Activated T-cell treated with anti-CD3 and anti-CD28 coated beads for 48 hours (primary cell): Measurements from ENCODE around the gene CAMK2A.
"Not testable (repeated sequence)": the region's sequence is repeated elsewhere in the genome, so short reads cannot be mapped to it uniquely, and the experiment has no call there.

ENCODE experiments used
- DNase-seq: peaks from one replicate; pipeline ENCODE4 v3.0.0-alpha.2; 2020; ENCODE audit warnings: low read depth

The CAMK2A gene

DNA sequence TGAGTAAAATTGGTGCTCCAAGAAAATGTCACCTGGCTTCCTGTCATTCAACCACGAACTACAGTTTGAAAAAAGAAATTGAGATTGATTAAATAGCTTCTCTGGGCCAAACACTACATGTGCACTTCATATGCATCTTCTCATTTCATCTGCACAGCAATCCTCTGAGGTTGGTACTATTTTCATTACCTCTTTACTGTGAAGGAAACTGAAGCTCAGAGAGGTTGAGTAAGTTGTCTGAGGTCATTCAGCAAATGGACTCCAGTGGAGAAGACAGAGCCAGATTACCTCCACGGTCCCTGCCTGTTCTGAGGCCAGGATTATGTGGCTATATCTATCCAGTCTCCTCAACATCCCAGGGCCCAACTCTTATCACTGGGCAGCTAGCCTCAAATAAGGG, 53.3 kb downstream of the CAMK2A start:
- no peak for DNase-seq

DNA sequence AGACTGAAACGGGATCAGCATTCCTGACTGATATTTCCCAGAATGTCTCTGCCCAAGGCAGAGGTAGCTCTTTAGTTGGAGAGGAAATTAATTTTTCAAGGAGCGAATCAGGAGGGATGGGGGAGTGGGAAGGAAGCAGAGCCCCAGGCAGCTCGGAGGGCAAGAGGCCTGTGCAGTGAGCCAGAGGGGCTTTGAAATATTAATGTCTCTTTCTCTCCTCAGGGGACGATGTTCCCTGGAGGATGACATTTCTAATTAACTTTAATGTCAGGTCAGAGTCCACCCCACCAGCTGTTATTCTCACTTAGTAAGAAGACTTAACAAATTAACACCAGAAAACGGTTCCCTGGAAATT, 54.1 kb downstream of the CAMK2A start:
- DNase-seq, result no peak

DNA sequence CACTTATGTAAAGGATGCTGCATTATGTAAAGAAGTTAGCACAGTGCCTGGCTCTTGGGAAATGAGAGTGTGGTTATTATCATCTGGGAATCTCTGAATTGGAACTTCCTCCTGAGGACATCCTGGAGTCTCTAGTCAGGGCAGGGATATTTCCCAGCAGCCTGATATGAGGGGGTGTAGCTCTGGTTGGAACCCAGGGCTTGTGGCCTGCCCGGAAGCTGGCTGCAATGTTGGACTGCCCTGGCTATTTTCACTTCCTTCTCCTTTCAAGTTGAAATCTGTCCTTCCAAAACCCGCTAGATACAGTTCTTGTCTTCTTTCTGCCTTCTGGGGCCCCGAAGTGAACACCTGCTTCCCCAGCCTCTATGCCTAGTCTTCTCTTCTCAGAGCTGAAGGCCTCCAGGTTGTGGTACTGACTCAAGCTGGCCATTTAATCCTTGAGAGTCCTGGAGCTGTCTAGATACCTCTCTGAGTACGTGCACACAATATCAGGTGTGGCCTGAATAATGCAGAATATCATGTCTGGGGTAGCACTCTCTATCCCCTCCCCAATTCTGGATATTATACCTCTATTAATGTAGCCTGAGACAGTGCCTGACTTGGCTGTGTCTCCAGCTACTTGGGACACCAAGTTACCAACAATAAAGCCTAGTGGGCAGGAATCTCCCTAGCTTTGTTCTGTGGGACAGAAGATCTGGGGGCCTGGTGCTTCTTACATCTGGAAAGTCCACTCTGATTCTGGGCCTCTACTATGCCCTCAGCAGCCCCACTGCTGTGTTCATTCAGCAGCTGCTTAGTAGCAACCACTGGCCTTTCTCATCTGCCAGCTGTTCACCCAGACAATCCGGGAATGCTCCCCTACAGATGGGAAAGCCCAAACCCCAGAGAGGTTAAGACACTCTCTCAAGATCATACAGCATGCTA, 54.7 kb downstream of the CAMK2A start:
- DNase-seq, result no peak

DNA sequence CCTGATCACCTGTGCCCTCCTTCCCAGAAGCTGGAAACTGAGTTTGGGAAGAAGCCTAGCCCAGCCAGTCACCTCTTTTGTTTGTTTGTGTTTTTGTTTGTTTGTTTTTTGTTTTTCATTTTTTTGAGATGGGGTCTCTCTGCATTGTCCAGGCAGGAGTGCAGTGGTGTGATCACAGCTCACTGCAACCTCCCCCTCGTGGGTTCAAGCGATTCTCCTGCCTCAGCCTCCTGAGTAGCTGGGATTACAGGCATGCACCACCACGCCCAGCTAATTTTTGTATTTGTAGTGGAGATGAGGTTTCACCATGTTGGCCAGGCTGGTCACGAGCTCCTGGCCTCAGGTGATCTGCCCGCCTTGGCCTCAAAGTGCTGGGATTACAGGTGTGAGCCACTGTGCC, 55.9 kb downstream of the CAMK2A start:
- DNase-seq, result not testable (repeated sequence)

DNA sequence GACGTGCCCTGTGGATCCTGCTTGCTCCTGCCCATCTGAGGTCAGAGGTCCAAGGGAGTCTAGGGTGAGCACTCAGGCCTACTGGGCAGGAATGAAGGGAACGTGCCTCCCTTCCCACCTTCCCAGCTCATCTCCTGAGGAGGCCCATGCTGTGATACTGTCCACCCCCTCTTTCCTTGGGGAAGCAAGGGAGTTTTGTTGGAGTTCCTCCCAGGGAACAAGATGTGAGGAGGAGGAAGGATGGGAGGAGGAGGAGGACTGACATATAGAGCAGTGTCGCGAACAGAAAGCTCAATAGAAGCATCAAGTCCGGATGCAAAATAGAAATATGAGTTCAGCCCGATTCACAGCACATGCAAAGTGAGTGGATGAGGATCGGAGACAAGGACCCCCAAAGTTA, 58.7 kb downstream of the CAMK2A start:
- no peak for DNase-seq

DNA sequence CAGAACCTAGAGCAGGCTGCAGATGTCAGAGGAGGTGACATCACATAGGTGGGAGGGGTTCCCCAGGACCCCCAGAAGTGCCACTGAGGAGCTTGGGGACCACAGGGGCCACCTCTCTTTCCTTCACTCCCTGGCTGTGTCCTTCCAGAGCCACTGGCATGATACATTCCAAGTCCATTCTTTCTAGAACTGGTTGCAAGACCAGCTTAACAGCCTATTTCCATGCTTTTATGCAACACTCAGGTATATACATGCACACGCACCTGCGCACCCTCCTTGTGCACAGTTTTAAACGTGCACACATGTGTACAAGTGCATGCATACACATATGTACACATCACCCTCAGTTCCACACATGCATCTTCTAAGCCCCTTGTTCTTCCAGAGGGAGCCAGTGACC, 60.0 kb downstream of the CAMK2A start:
- no peak for DNase-seq

DNA sequence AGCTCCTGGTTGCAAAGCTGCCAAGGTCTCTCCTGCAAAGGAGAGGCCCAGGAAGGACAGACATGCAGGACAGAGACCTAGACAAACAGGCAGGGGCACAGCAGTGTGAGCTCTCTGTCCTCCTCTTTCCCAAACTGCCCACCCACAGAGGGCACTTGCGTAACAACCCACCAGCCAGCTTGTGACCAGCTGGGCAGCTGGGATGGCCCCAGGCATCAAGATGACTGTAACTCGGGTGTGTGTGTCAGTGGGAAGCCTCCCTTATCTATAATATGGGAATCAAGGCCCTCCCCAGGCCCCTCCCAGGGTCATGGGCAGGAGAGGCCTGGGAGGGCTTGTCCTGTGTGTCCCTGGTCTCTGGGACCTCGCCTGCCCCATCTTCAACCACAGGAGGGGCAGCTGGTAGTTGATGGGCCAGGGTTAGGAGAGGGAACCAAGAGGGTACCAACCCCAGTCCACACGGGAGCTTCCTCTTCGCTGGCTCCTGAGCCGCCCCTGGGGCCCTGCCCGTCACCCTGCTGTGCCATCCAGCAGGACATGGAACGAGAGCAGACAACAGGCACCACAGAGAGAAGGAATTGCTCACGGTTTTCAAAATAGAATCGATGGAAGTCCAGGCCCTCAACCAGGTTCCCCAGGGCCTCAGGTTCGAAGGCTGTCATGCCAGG, 61.8 kb downstream of the CAMK2A start:
- DNase-seq, result no peak

DNA sequence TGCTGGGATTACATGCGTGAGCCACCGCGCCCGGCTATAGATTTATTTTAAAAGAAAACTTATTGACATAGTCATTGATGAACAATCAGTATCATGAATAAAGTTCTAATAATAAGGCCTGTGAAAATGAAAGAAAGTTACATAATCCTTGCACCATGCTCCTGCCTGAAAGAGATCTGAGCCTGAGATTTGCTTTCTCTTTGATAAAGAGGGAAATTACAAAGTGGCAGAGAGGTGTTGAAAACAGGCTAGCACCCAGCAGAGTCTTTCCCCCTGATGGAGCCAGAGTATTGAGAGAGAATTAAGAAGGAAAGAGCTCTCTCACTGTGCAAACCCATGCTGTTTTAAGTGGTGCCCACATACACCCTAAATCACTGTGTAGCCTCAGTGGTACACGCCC, 62.5 kb downstream of the CAMK2A start:
- no peak for DNase-seq

DNA sequence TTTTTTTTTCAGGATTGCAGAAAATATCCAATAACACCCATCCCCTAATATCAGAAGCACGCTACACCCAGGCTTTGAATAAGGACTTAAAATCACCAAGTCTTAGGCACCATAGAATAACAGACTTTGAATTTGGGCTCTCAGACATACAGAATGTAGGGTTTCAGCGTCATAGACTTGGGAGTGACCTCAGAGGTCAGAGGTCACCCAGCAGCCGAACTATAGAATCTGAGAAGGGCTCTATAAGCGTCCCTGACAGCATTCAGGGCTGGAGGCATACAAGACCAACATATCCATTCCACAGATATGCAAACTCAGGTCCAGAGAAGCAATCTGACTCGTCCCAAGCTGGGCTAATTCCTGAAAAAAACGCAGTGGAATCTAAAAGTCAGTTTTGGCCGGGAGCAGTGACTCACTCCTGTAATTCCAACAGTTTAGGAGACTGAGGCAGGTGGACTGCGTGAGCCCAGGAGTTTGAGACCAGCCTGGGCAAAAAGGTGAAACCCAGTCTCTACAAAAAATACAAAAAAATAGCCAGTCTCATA, 65.0 kb downstream of the CAMK2A start:
- DNase-seq, result no peak

DNA sequence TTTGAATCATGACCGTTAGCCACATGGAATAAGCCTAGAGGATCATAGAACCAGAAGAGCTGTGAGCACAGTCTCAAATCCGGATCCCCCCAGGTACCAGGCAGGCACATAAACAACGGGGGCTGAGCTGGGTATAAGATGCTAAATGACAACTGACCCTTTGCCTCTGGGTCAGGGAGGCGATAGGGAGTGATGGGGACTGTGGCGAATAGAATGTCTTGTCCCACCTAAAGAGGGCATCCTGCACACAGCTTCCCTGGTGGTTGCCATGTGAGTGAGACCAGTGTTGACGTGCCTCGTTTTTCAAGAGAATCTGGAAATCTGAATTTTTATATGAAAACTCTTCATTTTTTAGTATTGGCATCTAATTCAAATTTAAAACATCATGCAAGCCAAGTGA, 66.1 kb downstream of the CAMK2A start:
- DNase-seq, result no peak

DNA sequence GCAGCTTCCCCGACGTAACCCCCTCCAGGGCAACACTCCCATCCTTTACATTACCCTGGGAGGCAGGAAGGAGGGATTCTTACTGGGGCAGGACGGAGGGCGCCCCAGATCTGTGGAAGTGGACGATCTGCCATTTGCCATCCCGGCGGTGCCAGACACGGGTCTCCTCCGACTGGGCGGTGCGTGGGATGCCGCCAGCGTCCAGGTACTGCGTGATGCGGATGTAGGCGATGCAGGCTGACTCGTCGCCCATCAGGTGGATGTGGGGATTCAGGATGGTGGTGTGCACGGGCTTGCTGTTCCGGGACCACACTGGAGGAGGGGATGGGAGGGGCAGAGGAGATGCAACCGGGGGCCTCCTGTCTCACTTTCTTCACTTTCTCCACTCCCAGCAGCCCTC, 66.7 kb downstream of the CAMK2A start:
- DNase-seq, result no peak

DNA sequence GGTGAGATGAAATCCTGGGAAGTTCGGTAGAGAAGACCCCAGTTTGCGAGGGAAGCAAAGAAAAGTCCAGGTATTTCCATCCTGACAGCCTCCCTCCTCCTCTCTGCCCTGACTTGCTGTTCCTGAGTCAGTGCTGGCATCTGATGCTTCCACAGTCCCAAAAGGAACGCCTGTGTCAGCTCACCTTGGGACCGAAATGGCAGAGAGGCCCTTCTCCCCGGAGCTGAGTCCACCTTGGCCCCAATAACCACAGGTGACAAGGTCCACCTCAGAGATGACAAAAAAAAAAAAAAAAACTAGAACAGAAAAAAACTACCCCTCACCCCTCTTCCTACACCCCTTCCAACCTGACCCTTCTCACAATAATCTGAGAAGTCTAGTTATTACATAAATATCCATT, 68.1 kb downstream of the CAMK2A start:
- no peak for DNase-seq

DNA sequence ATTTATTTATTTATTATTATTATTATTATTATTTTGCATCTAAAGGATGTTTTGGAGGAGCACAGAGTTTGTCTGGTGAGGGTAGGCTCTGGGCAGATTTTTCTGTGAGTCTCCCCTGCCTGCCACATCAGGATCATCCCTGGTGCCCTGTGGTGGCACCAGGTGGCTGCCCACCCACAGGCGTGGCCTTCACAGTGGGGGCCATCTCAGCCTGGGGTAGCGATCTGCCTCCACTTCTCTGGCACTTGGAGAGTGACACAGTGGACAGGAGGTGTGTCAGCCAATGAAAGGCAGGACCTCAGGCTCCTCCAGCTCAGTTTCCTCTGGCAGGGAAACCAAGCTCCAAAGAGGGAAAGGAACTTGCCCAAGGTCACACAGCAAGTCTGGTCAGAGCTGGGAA, 69.7 kb downstream of the CAMK2A start:
- no peak for DNase-seq

DNA sequence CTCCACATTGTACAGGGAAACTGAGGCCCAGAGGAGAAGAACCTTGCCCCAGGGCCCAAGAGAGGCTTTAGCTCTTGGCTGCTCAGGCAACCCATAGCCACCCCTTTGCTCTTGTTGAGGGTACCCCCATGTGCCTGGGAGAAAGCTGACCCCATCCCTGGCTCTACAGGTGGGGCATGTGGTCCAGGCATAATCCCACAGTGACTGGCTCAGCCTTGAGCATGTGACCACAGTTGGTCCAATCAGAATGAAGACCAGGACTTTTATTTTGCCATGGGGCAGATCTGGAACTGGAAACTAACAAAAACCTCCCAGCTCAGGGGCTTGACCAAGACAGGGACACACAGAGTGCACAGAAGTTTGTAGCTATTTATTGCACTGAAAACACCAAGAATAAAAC, 70.4 kb downstream of the CAMK2A start:
- no peak for DNase-seq

DNA sequence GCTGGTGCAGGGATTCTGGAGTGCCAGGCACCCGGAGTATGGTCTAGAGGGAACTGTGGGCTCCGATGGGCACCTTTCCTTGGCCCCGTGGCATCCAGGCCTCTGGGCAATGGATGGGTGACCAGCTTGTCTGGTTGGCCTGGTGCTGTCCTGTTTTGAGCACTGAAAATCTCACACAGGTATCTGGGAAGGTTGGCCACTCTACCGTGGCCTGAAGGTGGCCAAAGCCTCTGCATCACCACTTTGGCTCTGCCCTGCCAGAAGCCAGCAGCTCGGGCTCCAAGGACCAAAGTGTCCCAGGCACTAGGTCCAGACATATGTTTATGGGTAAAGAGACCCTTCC, 70.9 kb downstream of the CAMK2A start:
- DNase-seq, result no peak

DNA sequence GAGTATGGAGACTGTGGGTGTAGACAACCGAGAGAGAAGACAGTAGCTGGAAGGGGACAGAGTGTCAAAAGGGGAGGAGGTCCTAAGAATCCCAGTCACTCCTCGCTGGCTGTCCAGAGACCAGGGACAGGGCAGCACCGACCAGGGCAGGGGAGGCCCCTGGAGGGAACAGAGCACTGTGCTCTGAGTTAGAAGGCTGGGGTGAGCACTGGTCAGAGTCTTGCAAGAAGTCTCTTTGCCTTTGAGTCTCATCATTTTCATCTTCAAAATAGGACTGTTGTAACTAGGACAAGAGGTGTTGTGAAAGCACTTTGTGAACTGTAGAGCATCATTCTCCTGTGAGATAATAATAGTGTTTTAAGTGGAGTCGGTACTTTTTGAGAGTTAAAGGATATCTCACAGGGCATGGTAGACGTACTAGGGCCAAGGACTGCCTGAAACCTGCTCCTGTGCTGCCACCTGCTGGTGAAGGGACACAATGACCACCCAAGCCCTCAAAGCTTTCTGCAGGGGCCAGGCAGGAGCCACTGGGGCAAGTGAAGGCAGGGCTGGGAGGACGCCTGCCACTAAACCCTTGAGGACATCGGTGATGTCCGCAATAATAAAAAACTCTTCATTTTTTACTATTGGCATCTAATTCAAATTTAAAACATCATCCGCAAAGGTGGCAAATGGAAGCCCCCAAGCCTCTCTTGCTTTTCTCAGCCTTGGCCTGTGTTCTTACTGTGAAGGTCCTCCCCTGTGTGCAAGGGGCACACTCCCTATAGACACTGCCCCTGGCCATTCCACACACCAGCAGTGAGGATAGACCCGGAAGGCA, 71.5 kb downstream of the CAMK2A start:
- peak; percentile 72 for DNase-seq

DNA sequence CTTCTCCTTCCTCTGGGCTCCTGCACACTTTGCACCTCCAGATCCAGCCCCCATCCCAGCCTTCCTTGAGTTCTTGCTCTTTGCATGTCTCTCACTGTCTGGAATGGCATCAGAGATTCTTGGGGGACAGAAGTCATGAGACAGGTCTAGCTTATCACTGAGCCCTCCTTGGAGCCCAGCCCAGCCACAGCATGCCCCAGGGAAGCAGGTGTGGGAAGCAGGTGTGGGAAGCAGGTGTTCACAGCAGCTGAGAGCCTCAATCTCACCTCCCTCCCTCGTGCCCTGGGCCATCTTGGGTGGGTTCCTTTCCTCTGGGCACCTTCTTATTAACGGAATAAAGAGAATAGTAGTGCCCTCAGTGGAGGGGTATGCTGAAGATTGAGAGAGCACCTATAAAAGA, 72.5 kb downstream of the CAMK2A start:
- DNase-seq, result no peak

DNA sequence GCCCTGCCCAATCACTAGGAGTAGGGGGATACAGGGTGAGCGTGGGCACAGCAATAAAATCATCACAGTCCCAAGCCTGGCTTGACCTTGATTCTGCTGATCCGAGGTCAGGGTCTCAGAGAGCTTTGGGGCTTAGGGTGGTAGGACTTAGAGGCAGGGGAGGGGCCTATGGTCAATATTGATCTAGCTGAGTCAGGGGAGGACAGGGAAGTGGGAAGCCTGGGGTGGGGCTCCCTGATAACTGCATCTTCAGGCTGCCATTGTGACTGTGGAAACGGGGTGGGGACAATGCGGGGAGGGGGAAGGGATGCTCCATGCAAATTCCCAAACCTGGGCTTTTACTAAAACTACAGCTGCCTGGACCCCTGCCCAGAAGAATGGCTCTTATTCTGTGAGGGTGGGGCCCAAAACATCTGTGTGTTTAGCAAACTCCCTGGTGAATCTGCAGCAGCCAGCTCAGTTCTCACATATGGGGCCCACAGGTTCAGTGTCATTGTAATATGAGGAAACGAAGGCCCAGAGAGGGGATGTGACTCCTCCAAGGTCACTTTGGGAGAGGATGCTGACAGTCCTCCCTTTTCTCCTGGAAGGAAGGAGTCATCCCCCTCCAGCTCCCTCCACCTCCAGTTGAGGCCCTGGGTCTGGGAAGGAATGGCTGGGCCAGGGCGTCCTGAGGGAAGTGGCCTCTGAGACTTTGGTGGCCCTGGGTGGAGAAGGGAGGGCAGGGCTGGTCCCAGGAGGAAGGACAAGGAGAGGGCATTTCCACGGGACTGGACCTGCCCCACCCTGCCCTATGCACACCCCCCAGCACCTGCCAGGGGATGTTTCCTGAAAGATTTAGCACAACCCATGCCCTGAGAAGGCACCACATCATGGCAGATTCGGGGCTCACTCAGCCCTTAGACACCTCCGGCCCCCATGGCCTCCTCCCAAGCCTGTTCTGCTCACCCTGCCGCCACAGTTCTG, 73.3 kb downstream of the CAMK2A start:
- no peak for DNase-seq

DNA sequence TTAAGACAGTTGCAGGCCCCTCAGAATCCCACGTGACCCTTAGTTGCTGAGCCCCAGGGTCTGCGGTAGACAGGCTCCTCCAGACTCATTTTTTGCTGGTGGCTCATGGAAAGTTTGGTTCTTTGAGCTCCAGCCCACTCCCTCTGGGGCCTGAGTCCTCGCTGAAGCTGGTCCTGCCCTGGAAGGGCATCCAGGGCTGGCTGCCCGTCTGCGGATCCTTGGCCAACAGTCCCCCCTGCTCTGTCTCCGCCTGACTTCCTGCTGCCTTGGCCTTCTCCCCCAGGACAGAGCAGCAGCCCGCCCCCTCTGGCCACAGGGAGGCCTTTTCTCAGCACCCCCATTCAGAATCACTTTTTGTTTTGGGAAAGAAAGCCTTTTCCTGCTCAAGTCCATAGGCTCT, 75.3 kb downstream of the CAMK2A start:
- DNase-seq, result no peak

DNA sequence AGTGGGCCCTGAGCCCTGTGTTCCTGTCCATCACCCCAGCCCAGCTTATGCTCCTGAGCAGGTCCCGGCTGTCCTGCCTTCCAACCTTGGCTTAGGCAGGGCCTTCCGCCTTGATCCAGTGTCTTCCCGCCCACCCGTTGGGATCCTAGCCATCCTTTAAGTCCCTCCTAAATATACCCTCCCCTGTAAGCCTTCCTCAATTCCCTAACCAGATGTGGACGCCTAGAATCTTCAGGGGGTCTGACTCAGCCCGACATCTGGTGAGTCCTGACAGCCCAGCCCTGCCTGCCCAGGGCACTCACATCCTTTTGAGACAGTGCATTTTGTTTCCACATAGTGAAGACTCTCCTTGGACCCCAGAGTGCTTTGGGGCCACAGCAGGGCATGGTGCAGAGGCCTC, 76.0 kb downstream of the CAMK2A start:
- DNase-seq, result no peak
